H1 (cell line): Measurements from ENCODE around the gene SPATA13. TPM values are rescaled to one million over a fixed set of nuclear protein-coding genes. Genes with fewer than 3 reads are reported as not detected.

Experiments used
- RXRA ChIP-seq: IDR thresholded peaks from 2 replicates; pipeline ENCODE4 v1.6.1; 2011; ENCODE audit warnings: low read depth, mild to moderate bottlenecking, low read length, moderate library complexity; ENCODE audit not compliant: insufficient read depth
- SP1 ChIP-seq: IDR thresholded peaks from 2 replicates; pipeline ENCODE4 v1.6.1; 2011; ENCODE audit warnings: low read depth, low read length
- polyA plus RNA-seq, 7 experiments: library from polyadenylated mRNA; depleted of rRNA in 3 of 7; stranded (reverse) in 5 of 7; unstranded in 2 of 7; fragments of >200 nt in 5 of 7; fragments of 200-250 nt in 2 of 7; gene quantifications; 1 replicate in 5 of 7; 2 replicates in 1 of 7; 4 replicates in 1 of 7; pipeline versions ENCODE4 v1.2.1 to v1.2.3, GENCODE V29; 2011 to 2013; ENCODE audit warnings: missing spikeins in 2 of 7, mixed read lengths in 2 of 7
- total RNA-seq: library from RNA; stranded (reverse); fragmentation: NEBNext Ultra II Directional; extraction: Animal tissue kit (Norgen Biotek cat#: 25700); gene quantifications from 2 replicates; pipeline ENCODE4 v1.2.1, GENCODE V29; 2021

SPATA13 gene
- total and polyA plus RNA-seq, 2 of the 8 experiments (the other 6 are each of a cell fraction or from before 2014, with no cell fraction given) = 12.6 to 30.9 TPM

GRCh38 chr13:24149246-24150032 is 11.1 kb upstream of the SPATA13 start (continued):
- TF ChIP-seq RXRA (no peak), SP1 (no peak)
